ENCODE measurements around the gene SALL3.
A peak's percentile ranks its signal among the peaks of the same experiment; 100 is the strongest.
"Not testable (repeated sequence)": the region's sequence is repeated elsewhere in the genome, so short reads cannot be mapped to it uniquely, and the experiment has no call there.

Gene SALL3

DNA sequence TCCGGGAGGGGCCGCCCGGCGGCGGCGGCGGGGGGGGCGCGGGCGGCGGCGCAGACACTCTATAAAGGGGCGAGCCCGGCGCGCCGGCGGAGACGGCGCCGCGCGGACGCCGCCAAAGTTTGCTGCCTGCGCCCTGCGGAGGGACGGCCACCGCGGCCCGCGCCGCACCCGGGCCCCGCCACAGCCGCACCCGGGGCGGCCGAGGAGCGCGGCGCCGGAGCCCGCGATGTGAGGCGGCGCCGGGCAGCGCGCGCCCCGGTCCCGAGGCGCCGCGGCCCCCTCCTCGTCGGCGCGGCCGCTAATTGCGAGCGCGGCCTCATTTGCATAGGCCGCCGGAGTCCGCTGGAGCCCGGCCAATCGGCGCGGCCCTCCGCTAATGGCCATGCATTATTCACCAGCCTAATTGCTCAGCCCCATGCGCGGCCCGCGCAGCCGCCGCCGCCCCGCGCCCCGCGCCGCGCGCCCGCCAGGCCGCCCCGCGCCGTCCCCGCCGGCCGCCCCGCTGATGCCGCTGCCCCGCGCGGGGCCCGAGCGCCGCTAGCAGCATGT, at the start of gene SALL3:
TSS of gene SALL3 (plus strand) at position 89 of the 549 bp plus-strand sequence. CDS start at position 546, 457 bp downstream.
- peak; percentile 74 for DNase-seq (ENCODE audit: low read depth, low spot score)

GRCh38 chr18:78932281-78932680, 47.3 kb upstream of the SALL3 start:
- DNase-seq (ENCODE audit: low read depth, low spot score) = no peak

- no peak for DNase-seq (ENCODE audit: low read depth, low spot score)
These were observed 45.6 kb upstream of the SALL3 start for GRCh38 chr18:78934003-78934402.

GRCh38 chr18:78934551-78935225, 44.9 kb upstream of the SALL3 start:
- no peak for DNase-seq (ENCODE audit: low read depth, low spot score)

DNA sequence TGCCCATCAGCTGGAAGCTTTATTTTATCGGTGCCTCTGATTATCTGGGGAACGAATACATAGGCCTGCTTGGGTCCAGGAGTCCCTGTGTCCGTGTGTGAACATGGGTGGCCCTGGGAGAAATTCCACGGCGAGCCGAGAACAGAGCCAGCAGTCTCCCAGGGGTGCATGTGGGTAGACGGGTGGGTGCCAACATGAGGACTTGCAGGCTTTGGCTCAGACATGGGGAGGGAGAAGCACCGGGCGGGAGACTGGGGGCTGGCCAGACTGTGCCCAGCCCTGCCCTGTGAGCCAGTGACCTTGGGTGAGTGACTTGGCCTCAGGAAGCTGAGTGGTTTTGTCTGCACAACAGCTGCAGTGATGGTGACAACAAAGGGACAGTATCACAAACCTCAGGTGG, 44.2 kb upstream of the SALL3 start:
- DNase-seq (ENCODE audit: low read depth, low spot score) = no peak

GRCh38 chr18:78936251-78937005, 43.2 kb upstream of the SALL3 start:
- no peak for DNase-seq (ENCODE audit: low read depth, low spot score)

GRCh38 chr18:78937166-78937565, 42.5 kb upstream of the SALL3 start:
- no peak for DNase-seq (ENCODE audit: low read depth, low spot score)

- no peak for DNase-seq (ENCODE audit: low read depth, low spot score)
These were observed 40.5 kb upstream of the SALL3 start for GRCh38 chr18:78939105-78939504.

DNA sequence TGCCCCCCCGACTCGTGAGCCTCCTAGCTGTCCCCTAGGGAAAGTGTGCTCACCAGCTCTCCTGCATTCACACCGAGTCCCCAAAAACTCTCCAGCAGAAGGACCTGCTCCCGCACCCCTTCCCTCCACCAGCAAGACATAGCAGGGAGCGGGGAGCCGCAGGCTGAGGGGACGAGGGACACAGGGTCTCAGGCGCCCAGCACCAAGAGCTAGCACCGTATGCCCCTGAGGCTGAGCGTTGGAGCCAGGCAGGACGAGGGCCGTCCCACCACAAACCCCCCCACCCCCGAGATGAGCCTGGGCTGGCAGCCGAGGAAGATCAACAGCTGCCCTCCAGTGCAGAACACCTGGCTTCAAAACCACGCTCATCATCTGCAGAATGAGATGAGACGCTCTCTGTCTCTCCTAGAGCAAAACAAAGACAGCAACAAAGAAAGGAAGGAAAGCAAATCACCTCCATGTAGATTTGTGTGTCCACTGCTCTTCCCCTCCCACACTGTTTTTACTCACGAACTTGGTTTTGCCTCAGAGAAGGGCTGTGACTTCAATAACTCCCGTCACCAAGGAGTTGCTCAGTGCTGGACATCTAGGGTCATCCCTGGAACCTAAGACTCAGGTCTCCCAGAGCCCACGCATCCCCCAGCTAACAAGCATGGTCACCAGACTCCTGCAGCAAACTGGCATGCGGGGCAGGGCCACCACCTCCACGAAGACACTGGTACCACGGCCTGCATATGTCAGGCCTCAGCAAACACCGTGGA, 39.7 kb upstream of the SALL3 start:
- no peak for DNase-seq (ENCODE audit: low read depth, low spot score)

GRCh38 chr18:78942236-78942635, 37.4 kb upstream of the SALL3 start:
- DNase-seq (ENCODE audit: low read depth, low spot score) = not testable (repeated sequence)

- DNase-seq (ENCODE audit: low read depth, low spot score) = peak; percentile 21
These were observed 34.0 kb upstream of the SALL3 start for GRCh38 chr18:78945628-78946027.

- no peak for DNase-seq (ENCODE audit: low read depth, low spot score)
These were observed 32.3 kb upstream of the SALL3 start for GRCh38 chr18:78947291-78947690.

DNA sequence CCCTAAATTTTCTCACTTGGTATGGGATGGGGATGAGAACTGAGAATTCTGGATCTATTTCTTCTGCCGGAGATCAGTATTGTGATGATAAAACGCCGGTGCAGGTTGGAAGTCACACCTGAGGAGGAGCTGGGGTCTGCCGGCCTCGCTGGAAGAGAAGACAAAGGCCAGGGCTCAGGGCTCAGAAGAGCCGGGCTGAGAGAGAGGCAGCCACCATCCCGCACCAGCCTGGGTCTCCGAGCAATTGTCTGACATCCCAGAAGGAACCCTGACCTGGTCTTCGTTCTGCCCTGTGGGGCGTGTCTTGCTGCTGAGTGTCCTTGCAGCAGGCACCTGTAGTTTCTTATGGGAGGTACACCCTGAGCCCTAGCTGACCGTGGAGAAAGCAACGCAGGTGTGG, 31.4 kb upstream of the SALL3 start:
- DNase-seq (ENCODE audit: low read depth, low spot score) = no peak

- DNase-seq (ENCODE audit: low read depth, low spot score) = no peak
These were observed 30.9 kb upstream of the SALL3 start for GRCh38 chr18:78948707-78949106.

- no peak for DNase-seq (ENCODE audit: low read depth, low spot score)
These were observed 30.4 kb upstream of the SALL3 start for GRCh38 chr18:78949216-78949615.

DNA sequence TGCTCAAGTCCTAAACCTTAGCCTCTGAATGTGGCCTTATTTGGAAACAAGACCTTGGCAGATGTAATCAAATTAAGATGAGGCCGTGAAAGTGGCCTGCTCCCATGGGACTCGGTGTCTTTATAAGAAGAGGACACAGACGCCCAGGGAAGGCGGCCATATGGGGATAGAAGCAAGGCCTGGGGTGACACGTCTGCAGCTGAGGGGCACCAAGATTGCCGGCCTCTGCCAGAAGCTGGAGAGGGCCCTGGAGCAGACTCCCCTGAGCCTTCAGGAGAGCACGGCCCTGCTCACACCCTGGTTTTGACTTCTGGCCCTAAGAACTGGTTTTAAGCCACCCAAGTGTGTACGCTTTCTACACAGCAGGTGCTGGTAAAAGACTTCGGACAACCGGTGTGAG, 29.2 kb upstream of the SALL3 start:
- DNase-seq (ENCODE audit: low read depth, low spot score) = no peak

DNA sequence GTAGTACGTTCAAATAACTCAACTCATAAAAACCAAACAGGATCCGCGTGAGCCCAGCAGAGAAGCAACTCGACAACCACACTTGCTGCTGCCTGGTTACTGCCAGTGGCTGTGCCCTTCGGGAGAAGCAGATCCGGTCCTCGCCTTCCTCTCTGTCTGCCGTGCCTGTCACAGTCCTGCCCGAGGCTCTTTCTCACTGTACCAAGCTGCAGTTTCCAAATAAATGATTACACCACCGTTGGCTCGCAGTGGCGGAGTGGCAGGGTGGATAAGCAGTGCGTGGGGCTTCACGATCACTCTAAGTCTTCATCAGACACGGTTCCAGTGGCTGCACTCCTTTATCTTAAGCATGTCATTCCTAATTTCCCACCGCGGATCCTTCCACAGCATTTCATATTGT, 26.1 kb upstream of the SALL3 start:
- no peak for DNase-seq (ENCODE audit: low read depth, low spot score)

GRCh38 chr18:78955051-78955450, 24.6 kb upstream of the SALL3 start:
- DNase-seq (ENCODE audit: low read depth, low spot score) = no peak

DNA sequence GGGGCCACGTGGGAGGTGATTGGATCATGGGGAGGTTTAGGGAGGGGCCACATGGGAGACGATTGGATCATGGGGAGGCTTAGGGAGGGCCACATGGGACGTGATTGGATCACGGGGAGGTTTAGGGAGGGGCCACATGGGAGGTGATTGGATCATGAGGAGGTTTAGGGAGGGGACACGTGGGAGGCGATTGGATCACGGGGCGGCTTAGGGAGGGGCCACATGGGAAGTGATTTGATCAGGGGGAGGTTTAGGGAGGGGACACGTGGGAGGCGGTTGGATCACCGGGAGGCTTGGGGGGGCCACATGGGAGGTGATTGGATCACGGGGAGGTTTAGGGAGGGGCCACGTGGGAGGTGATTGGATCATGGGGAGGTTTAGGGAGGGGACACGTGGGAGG, 22.5 kb upstream of the SALL3 start:
- no peak for DNase-seq (ENCODE audit: low read depth, low spot score)

DNA sequence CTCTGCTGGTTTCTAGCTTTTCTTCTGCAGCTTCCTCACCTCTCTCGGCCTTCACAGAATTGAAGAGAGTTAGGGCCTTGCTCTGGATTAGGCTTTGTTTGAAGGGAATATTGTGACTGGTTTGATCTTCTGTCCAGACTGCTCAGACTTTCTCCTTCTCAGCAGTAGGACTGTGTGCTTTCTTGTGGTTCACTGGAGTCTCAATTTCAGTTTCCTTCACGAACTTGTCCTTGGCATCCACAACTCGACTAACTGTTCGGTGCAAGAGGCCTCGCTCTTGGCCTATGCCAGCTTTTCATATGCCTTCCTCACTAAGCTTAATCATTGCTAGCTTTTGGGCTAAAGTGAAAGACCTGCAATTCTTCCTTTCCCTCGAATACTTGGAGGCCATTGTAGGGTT, 18.9 kb upstream of the SALL3 start:
- DNase-seq (ENCODE audit: low read depth, low spot score) = no peak

GRCh38 chr18:78962098-78962497, 17.5 kb upstream of the SALL3 start:
- no peak for DNase-seq (ENCODE audit: low read depth, low spot score)

DNA sequence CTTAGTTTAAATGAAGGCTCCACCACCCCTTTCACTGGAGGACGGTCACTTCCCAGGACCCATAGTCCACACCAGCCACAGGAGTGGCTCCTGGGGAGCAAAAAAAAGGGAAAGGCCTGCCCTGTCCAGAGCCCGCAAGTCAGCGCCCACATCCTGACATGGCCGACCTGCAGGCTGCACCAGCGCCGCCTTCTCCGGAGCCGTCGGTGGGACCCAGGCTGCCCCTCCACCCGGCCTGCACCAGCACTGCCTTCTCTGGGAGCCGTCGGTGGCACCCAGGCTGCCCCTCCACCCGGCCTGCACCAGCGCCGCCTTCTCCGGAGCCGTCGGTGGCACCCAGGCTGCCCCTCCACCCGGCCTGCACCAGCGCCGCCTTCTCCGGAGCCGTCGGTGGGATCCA, 14.9 kb upstream of the SALL3 start:
- DNase-seq (ENCODE audit: low read depth, low spot score) = not testable (repeated sequence)

Measured in ELF-1 (cell line).